ENCODE data around the gene STXBP5.

Gene STXBP5

GRCh38 chr6:147213772-147214171 is 9.6 kb downstream of the STXBP5 start:
- no peaks in the 10 kb centered on the region for H3K27me3 ChIP-seq (ENCODE audit: insufficient read depth, low read length, poor library complexity)
- no peak overlapping the region for H3K18ac ChIP-seq (ENCODE audit: low read length)
- no peak overlapping the region for H3K23ac ChIP-seq (ENCODE audit: low read length)
- H3K4ac ChIP-seq (ENCODE audit: low read depth, low read length), result no peak overlapping the region
- H4K5ac ChIP-seq (ENCODE audit: low read length), result no peak overlapping the region
- H3K4me3 ChIP-seq (ENCODE audit: low read length), result no peak overlapping the region
- H3K79me1 ChIP-seq (ENCODE audit: low read length), result no peaks in the 10 kb centered on the region
- no peak overlapping the region for H2AK5ac ChIP-seq (ENCODE audit: low read length)
- H4K8ac ChIP-seq (ENCODE audit: low read depth, low read length), result no peak overlapping the region
- no peak overlapping the region for H2BK15ac ChIP-seq (replicated peaks; ENCODE audit: low read depth)
- no peaks in the 10 kb centered on the region for H3K4me1 ChIP-seq (ENCODE audit: control insufficient read depth, low read depth, low read length)
- WGBS (ENCODE audit: extremely low coverage, insufficient coverage, low lambda C conversion rate), result no CpG with 5 or more reads among the region's 1 CpG
- DNase-seq, result no peak
- no peak overlapping the region for H3K4me2 ChIP-seq (ENCODE audit: low read length)
- no peak overlapping the region for H3K9ac ChIP-seq (ENCODE audit: low read length)
- no peak overlapping the region for H3K56ac ChIP-seq (ENCODE audit: low read length)
- no peak overlapping the region for H3K27ac ChIP-seq (ENCODE audit: low read depth, low read length)
- no peaks in the 10 kb centered on the region for H3K36me3 ChIP-seq (ENCODE audit: control insufficient read depth, insufficient read depth, low read length)
- H2BK5ac ChIP-seq (ENCODE audit: low read length), result no peak overlapping the region
- no peaks in the 10 kb centered on the region for H3K79me2 ChIP-seq (ENCODE audit: control insufficient read depth, insufficient read depth, low read length)
- no peak overlapping the region for H2BK120ac ChIP-seq (ENCODE audit: low read depth, low read length)

- no peak overlapping the region for H3K56ac ChIP-seq (ENCODE audit: low read length)
- H3K9ac ChIP-seq (ENCODE audit: low read length), result no peak overlapping the region
- no peak for DNase-seq
- no peak overlapping the region for H3K18ac ChIP-seq (ENCODE audit: low read length)
- H3K79me2 ChIP-seq (ENCODE audit: control insufficient read depth, insufficient read depth, low read length), result no peaks in the 10 kb centered on the region
- H3K27me3 ChIP-seq (ENCODE audit: insufficient read depth, low read length, poor library complexity), result no peaks in the 10 kb centered on the region
- no peak overlapping the region for H4K8ac ChIP-seq (ENCODE audit: low read depth, low read length)
- no peak overlapping the region for H3K4me3 ChIP-seq (ENCODE audit: low read length)
- H2BK120ac ChIP-seq (ENCODE audit: low read depth, low read length), result no peak overlapping the region
- no peak overlapping the region for H4K5ac ChIP-seq (ENCODE audit: low read length)
- no peaks in the 10 kb centered on the region for H3K79me1 ChIP-seq (ENCODE audit: low read length)
- no peaks in the 10 kb centered on the region for H3K36me3 ChIP-seq (ENCODE audit: control insufficient read depth, insufficient read depth, low read length)
- no peak overlapping the region for H3K23ac ChIP-seq (ENCODE audit: low read length)
- WGBS (ENCODE audit: extremely low coverage, insufficient coverage, low lambda C conversion rate), result no CpG with 5 or more reads among the region's 6 CpGs
- H3K27ac ChIP-seq (ENCODE audit: low read depth, low read length), result no peak overlapping the region
- no peaks in the 10 kb centered on the region for H3K4me1 ChIP-seq (ENCODE audit: control insufficient read depth, low read depth, low read length)
- no peak overlapping the region for H2BK5ac ChIP-seq (ENCODE audit: low read length)
- no peak overlapping the region for H3K4me2 ChIP-seq (ENCODE audit: low read length)
- H3K4ac ChIP-seq (ENCODE audit: low read depth, low read length), result no peak overlapping the region
- no peak overlapping the region for H2AK5ac ChIP-seq (ENCODE audit: low read length)
- H2BK15ac ChIP-seq (replicated peaks; ENCODE audit: low read depth), result no peak overlapping the region
These were observed 10.3 kb downstream of the STXBP5 start for GRCh38 chr6:147214248-147215227.

- H3K9ac ChIP-seq (ENCODE audit: low read length), result no peak overlapping the region
- H3K4me3 ChIP-seq (ENCODE audit: low read length), result no peak overlapping the region
- H3K79me1 ChIP-seq (ENCODE audit: low read length), result no peaks in the 10 kb centered on the region
- no peak overlapping the region for H3K4me2 ChIP-seq (ENCODE audit: low read length)
- H2BK5ac ChIP-seq (ENCODE audit: low read length), result no peak overlapping the region
- no peaks in the 10 kb centered on the region for H3K27me3 ChIP-seq (ENCODE audit: insufficient read depth, low read length, poor library complexity)
- no peak for DNase-seq
- no peaks in the 10 kb centered on the region for H3K36me3 ChIP-seq (ENCODE audit: control insufficient read depth, insufficient read depth, low read length)
- no peak overlapping the region for H3K23ac ChIP-seq (ENCODE audit: low read length)
- no peak overlapping the region for H4K5ac ChIP-seq (ENCODE audit: low read length)
- H3K27ac ChIP-seq (ENCODE audit: low read depth, low read length), result no peak overlapping the region
- H3K4me1 ChIP-seq (ENCODE audit: control insufficient read depth, low read depth, low read length), result no peaks in the 10 kb centered on the region
- H2BK15ac ChIP-seq (replicated peaks; ENCODE audit: low read depth), result no peak overlapping the region
- WGBS (ENCODE audit: extremely low coverage, insufficient coverage, low lambda C conversion rate), result no CpG with 5 or more reads among the region's 3 CpGs
- H2BK120ac ChIP-seq (ENCODE audit: low read depth, low read length), result no peak overlapping the region
- H3K4ac ChIP-seq (ENCODE audit: low read depth, low read length), result no peak overlapping the region
- no peaks in the 10 kb centered on the region for H3K79me2 ChIP-seq (ENCODE audit: control insufficient read depth, insufficient read depth, low read length)
- no peak overlapping the region for H3K56ac ChIP-seq (ENCODE audit: low read length)
- no peak overlapping the region for H4K8ac ChIP-seq (ENCODE audit: low read depth, low read length)
- no peak overlapping the region for H3K18ac ChIP-seq (ENCODE audit: low read length)
- H2AK5ac ChIP-seq (ENCODE audit: low read length), result no peak overlapping the region
These were observed 12.7 kb downstream of the STXBP5 start for GRCh38 chr6:147216915-147217314.

- Histone ChIP-seq H3K4me1 (ENCODE audit: control insufficient read depth, low read depth, low read length) (peaks cover 3% of the 10 kb centered on the region), H3K9ac (ENCODE audit: low read length) (no peak overlapping the region), H3K79me2 (ENCODE audit: control insufficient read depth, insufficient read depth, low read length) (no peaks in the 10 kb centered on the region), H3K27me3 (ENCODE audit: insufficient read depth, low read length, poor library complexity) (no peaks in the 10 kb centered on the region), H3K23ac (ENCODE audit: low read length) (no peak overlapping the region), H2BK5ac (ENCODE audit: low read length) (no peak overlapping the region), H3K27ac (ENCODE audit: low read depth, low read length) (no peak overlapping the region), H3K4me2 (ENCODE audit: low read length) (no peak overlapping the region), H3K4me3 (ENCODE audit: low read length) (no peak overlapping the region), H3K36me3 (ENCODE audit: control insufficient read depth, insufficient read depth, low read length) (no peaks in the 10 kb centered on the region), H4K8ac (ENCODE audit: low read depth, low read length) (no peak overlapping the region), H3K18ac (ENCODE audit: low read length) (no peak overlapping the region), H3K79me1 (ENCODE audit: low read length) (no peaks in the 10 kb centered on the region), H2BK120ac (ENCODE audit: low read depth, low read length) (no peak overlapping the region), H2AK5ac (ENCODE audit: low read length) (no peak overlapping the region), H3K4ac (ENCODE audit: low read depth, low read length) (no peak overlapping the region), H2BK15ac (replicated peaks; ENCODE audit: low read depth) (no peak overlapping the region), H3K56ac (ENCODE audit: low read length) (no peak overlapping the region), H4K5ac (ENCODE audit: low read length) (no peak overlapping the region)
- WGBS (ENCODE audit: extremely low coverage, insufficient coverage, low lambda C conversion rate), result no CpG with 5 or more reads among the region's 2 CpGs
- DNase-seq, result no peak
These were observed 13.7 kb downstream of the STXBP5 start for GRCh38 chr6:147217840-147218404.

- no peak overlapping the region for H3K9ac ChIP-seq (ENCODE audit: low read length)
- no peaks in the 10 kb centered on the region for H3K79me1 ChIP-seq (ENCODE audit: low read length)
- H2BK5ac ChIP-seq (ENCODE audit: low read length), result no peak overlapping the region
- peak; percentile 14 for DNase-seq
- H3K4me3 ChIP-seq (ENCODE audit: low read length), result no peak overlapping the region
- H3K79me2 ChIP-seq (ENCODE audit: control insufficient read depth, insufficient read depth, low read length), result no peaks in the 10 kb centered on the region
- H4K5ac ChIP-seq (ENCODE audit: low read length), result no peak overlapping the region
- no peak overlapping the region for H3K56ac ChIP-seq (ENCODE audit: low read length)
- no CpG with 5 or more reads among the region's 3 CpGs for WGBS (ENCODE audit: extremely low coverage, insufficient coverage, low lambda C conversion rate)
- no peak overlapping the region for H3K18ac ChIP-seq (ENCODE audit: low read length)
- H3K4ac ChIP-seq (ENCODE audit: low read depth, low read length), result no peak overlapping the region
- no peak overlapping the region for H2AK5ac ChIP-seq (ENCODE audit: low read length)
- no peak overlapping the region for H3K23ac ChIP-seq (ENCODE audit: low read length)
- no peak overlapping the region for H2BK15ac ChIP-seq (replicated peaks; ENCODE audit: low read depth)
- H3K27me3 ChIP-seq (ENCODE audit: insufficient read depth, low read length, poor library complexity), result no peaks in the 10 kb centered on the region
- H3K4me1 ChIP-seq (ENCODE audit: control insufficient read depth, low read depth, low read length), result peaks cover 3% of the 10 kb centered on the region
- H3K36me3 ChIP-seq (ENCODE audit: control insufficient read depth, insufficient read depth, low read length), result no peaks in the 10 kb centered on the region
- no peak overlapping the region for H3K27ac ChIP-seq (ENCODE audit: low read depth, low read length)
- H4K8ac ChIP-seq (ENCODE audit: low read depth, low read length), result no peak overlapping the region
- no peak overlapping the region for H2BK120ac ChIP-seq (ENCODE audit: low read depth, low read length)
- no peak overlapping the region for H3K4me2 ChIP-seq (ENCODE audit: low read length)
These were observed 14.6 kb downstream of the STXBP5 start for GRCh38 chr6:147218797-147219196.

Measured in mesendoderm (in vitro differentiated cells).